HepG2 (cell line): ENCODE results near the gene UCHL3. TPM values are rescaled to one million over a fixed set of nuclear protein-coding genes. Genes with fewer than 3 reads are reported as not detected.

ENCODE experiments used
- CREB1 ChIP-seq, 2 experiments: fragments of 450-650 bp in 1 of 2; IDR thresholded peaks; 2 replicates each; pipeline ENCODE4 v1.6.1; 2016 to 2017; ENCODE audit warnings: control low read depth in 1 of 2, mild to moderate bottlenecking in 1 of 2, missing compliant biosample characterization in 1 of 2, missing genetic modification characterization in 1 of 2
- FLYWCH1 ChIP-seq: sonication (generic); formaldehyde crosslinking; IDR thresholded peaks from 2 replicates; pipeline ENCODE4 v1.8.1; 2023; ENCODE audit warnings: mild to moderate bottlenecking, missing genetic modification reagents
- HDAC2 ChIP-seq: sonication (generic); formaldehyde crosslinking; IDR thresholded peaks from 2 replicates; pipeline ENCODE4 v1.4.0; 2020; ENCODE audit warnings: missing genetic modification reagents
- HNF4A ChIP-seq: sonication (generic); formaldehyde crosslinking; IDR thresholded peaks from 2 replicates; pipeline ENCODE4 v1.4.0; 2020; ENCODE audit warnings: missing genetic modification reagents
- HOXA7 ChIP-seq: sonication (generic); formaldehyde crosslinking; IDR thresholded peaks from 2 replicates; pipeline ENCODE4 v1.8.1; 2022; ENCODE audit warnings: mild to moderate bottlenecking, missing genetic modification reagents, moderate library complexity
- MAFK ChIP-seq, 2 experiments: IDR thresholded peaks in 1 of 2; conservative IDR thresholded peaks in 1 of 2; 2 replicates each; pipeline ENCODE4 v1.6.1; 2011; ENCODE audit warnings: improper control_type of control experiment in 2 of 2, low read length in 2 of 2
- NFATC3 ChIP-seq: sonication (generic); formaldehyde crosslinking; IDR thresholded peaks from 2 replicates; pipeline ENCODE4 v1.5.1; 2020; ENCODE audit warnings: mild to moderate bottlenecking, missing genetic modification reagents
- NRL ChIP-seq: sonication (generic); formaldehyde crosslinking; IDR thresholded peaks from 2 replicates; pipeline ENCODE4 v1.5.0; 2020; ENCODE audit warnings: missing genetic modification reagents, mild to moderate bottlenecking, moderate library complexity, borderline replicate concordance
- SNAI1 ChIP-seq: sonication (generic); formaldehyde crosslinking; IDR thresholded peaks from 2 replicates; pipeline ENCODE4 v1.5.0; 2020; ENCODE audit warnings: mild to moderate bottlenecking, missing genetic modification reagents, borderline replicate concordance
- ZFP37 ChIP-seq: sonication (generic); formaldehyde crosslinking; IDR thresholded peaks from 2 replicates; pipeline ENCODE4 v1.4.0; 2020; ENCODE audit warnings: missing genetic modification reagents, borderline replicate concordance
- ZKSCAN5 ChIP-seq: sonication (generic); formaldehyde crosslinking; IDR thresholded peaks from 2 replicates; pipeline ENCODE4 v1.5.1; 2020; ENCODE audit warnings: mild to moderate bottlenecking, missing genetic modification reagents
- ZNF331 ChIP-seq: sonication (generic); formaldehyde crosslinking; IDR thresholded peaks from 2 replicates; pipeline ENCODE4 v1.4.0; 2020; ENCODE audit warnings: missing genetic modification reagents
- ZNF891 ChIP-seq: sonication (generic); formaldehyde crosslinking; IDR thresholded peaks from 2 replicates; pipeline ENCODE4 v1.5.0; 2020; ENCODE audit warnings: mild to moderate bottlenecking, missing genetic modification reagents
- ZSCAN21 ChIP-seq: sonication (generic); formaldehyde crosslinking; IDR thresholded peaks from 2 replicates; pipeline ENCODE4 v1.8.0; 2022; ENCODE audit warnings: mild to moderate bottlenecking, missing genetic modification reagents, moderate library complexity, borderline replicate concordance
- polyA plus RNA-seq, 8 experiments: library from polyadenylated mRNA; depleted of rRNA in 3 of 8; stranded (reverse) in 7 of 8; unstranded in 1 of 8; fragments of >200 nt; fragmentation: Illumina TruSeq in 4 of 8; extraction: Trizol in 4 of 8; gene quantifications; 2 replicates each; pipeline versions ENCODE4 v1.2.1 to v1.2.3, GENCODE V29; 2011 to 2016; ENCODE audit warnings: low read depth in 4 of 8, missing spikeins in 1 of 8, mixed read lengths in 1 of 8; ENCODE audit not compliant: insufficient read depth in 1 of 8
- total RNA-seq, 5 experiments: library from RNA; depleted of rRNA; stranded (reverse); fragments of >200 nt; fragmentation: Illumina TruSeq; extraction: Trizol; gene quantifications; 2 replicates each; pipeline ENCODE4 v1.2.3, GENCODE V29; 2016; ENCODE audit warnings: low read depth in 1 of 5
- TF ChIP-seq, protein P1 (sequence below): sonication (generic); formaldehyde crosslinking; IDR thresholded peaks from one replicate; pipeline ENCODE4 v1.5.1; 2020; ENCODE audit warnings: mild to moderate bottlenecking, missing genetic modification reagents; ENCODE audit errors: not compliant biosample characterization
- TF ChIP-seq, protein P2 (sequence below): IDR thresholded peaks from 2 replicates; pipeline ENCODE4 v1.6.1; 2012; ENCODE audit warnings: inconsistent platforms
- TF ChIP-seq, protein P3 (sequence below): sonication (generic); formaldehyde crosslinking; IDR thresholded peaks from 2 replicates; pipeline ENCODE4 v1.4.0; 2020; ENCODE audit warnings: missing genetic modification reagents, borderline replicate concordance
- TF ChIP-seq, protein P4 (sequence below): sonication (generic); formaldehyde crosslinking; IDR thresholded peaks from 2 replicates; pipeline ENCODE4 v1.4.0; 2020; ENCODE audit warnings: missing genetic modification reagents

Gene UCHL3
- total and polyA plus RNA-seq, 2 of the 13 experiments (the other 11 are each of a cell fraction or from before 2014, with no cell fraction given): 36.2 to 93.3 TPM

DNA sequence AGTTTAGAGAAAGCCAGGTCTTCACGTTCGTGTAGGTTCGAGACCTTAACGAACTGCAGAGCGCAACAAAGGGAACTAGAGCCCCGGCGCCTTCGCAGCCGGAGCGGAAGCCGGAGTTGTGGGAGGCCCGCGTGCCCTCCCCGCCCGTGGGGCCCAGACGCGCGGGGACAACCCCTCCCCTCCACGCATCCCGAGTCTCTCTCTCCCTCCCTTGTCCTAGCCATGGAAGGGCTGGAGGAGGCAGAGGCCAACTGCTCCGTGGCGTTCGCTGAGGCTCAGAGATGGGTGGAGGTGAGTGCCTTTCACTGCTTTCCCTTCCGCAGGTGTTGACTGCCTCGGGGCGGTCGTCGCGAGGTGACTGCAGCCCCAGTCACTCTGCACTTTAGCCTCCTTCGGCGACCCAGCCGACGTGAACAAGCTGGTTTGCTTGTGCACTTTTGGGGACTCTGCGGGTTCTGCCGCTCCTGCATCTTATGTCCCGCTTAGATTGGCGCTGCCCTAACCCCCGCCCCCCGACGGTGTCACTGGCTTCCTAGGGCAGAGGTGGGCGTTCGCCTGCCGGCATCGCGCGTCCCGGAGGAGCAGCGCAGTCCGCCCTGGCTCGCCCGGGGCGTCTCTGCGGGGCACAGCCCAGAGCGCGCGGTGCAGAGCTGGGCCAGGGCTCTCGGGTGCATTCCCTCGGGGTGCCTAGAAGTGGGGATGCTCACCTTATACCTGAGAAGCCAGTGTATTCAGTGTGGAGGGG lies 87.0 kb downstream of the UCHL3 start (continued):
- TF ChIP-seq, protein P1, sequence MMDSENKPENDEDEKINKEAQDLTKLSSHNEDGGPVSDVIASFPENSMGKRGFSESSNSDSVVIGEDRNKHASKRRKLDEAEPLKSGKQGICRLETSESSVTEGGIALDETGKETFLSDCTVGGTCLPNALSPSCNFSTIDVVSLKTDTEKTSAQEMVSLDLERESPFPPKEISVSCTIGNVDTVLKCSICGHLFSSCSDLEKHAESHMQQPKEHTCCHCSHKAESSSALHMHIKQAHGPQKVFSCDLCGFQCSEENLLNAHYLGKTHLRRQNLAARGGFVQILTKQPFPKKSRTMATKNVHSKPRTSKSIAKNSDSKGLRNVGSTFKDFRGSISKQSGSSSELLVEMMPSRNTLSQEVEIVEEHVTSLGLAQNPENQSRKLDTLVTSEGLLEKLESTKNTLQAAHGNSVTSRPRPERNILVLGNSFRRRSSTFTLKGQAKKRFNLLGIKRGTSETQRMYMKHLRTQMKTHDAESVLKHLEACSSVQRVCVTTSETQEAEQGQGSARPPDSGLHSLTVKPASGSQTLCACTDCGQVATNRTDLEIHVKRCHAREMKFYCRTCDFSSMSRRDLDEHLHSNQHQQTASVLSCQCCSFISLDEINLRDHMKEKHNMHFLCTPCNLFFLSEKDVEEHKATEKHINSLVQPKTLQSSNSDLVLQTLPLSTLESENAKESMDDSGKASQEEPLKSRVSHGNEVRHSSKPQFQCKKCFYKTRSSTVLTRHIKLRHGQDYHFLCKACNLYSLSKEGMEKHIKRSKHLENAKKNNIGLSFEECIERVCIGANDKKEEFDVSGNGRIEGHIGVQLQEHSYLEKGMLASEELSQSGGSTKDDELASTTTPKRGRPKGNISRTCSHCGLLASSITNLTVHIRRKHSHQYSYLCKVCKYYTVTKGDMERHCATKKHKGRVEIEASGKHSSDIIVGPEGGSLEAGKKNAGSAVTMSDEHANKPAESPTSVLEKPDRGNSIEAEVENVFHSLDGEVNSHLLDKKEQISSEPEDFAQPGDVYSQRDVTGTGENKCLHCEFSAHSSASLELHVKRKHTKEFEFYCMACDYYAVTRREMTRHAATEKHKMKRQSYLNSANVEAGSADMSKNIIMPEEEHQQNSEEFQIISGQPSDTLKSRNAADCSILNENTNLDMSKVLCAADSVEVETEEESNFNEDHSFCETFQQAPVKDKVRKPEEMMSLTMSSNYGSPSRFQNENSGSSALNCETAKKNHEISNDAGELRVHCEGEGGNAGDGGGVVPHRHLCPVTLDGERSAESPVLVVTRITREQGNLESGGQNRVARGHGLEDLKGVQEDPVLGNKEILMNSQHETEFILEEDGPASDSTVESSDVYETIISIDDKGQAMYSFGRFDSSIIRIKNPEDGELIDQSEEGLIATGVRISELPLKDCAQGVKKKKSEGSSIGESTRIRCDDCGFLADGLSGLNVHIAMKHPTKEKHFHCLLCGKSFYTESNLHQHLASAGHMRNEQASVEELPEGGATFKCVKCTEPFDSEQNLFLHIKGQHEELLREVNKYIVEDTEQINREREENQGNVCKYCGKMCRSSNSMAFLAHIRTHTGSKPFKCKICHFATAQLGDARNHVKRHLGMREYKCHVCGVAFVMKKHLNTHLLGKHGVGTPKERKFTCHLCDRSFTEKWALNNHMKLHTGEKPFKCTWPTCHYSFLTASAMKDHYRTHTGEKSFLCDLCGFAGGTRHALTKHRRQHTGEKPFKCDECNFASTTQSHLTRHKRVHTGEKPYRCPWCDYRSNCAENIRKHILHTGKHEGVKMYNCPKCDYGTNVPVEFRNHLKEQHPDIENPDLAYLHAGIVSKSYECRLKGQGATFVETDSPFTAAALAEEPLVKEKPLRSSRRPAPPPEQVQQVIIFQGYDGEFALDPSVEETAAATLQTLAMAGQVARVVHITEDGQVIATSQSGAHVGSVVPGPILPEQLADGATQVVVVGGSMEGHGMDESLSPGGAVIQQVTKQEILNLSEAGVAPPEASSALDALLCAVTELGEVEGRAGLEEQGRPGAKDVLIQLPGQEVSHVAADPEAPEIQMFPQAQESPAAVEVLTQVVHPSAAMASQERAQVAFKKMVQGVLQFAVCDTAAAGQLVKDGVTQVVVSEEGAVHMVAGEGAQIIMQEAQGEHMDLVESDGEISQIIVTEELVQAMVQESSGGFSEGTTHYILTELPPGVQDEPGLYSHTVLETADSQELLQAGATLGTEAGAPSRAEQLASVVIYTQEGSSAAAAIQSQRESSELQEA: no peak
- TF ChIP-seq, protein P2, sequence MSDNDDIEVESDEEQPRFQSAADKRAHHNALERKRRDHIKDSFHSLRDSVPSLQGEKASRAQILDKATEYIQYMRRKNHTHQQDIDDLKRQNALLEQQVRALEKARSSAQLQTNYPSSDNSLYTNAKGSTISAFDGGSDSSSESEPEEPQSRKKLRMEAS: peak; percentile 69
- TF ChIP-seq NFATC3 (CRISPR knock-in tag) (no peak), FLYWCH1 (CRISPR knock-in tag) (no peak), ZNF331 (CRISPR knock-in tag) (no peak), ZFP37 (CRISPR knock-in tag) (no peak), CREB1 (IDR thresholded peaks at IDR 0.05) (no peak), CREB1 (CRISPR knock-in tag; IDR thresholded peaks at IDR 0.05) (no peak), SNAI1 (CRISPR knock-in tag) (peak; percentile 88; the same call in 1 of the 2 replicates), ZKSCAN5 (0 out of 2 replicates have a peak, but pooled peaks have one; percentile 71), HDAC2 (no peak), ZSCAN21 (no peak), NRL (peak; percentile 86; the same call in 1 of the 2 replicates), HOXA7 (CRISPR knock-in tag) (no peak), ZNF891 (CRISPR knock-in tag) (peak; percentile 9; the same call in 1 of the 2 replicates), MAFK (conservative IDR thresholded peaks at IDR 0.05 in 1 of 2, IDR thresholded peaks at IDR 0.05 in 1 of 2; ENCODE audit: low read length in 2 of 2) (no peak), HNF4A (CRISPR knock-in tag) (no peak)
- TF ChIP-seq, protein P3, sequence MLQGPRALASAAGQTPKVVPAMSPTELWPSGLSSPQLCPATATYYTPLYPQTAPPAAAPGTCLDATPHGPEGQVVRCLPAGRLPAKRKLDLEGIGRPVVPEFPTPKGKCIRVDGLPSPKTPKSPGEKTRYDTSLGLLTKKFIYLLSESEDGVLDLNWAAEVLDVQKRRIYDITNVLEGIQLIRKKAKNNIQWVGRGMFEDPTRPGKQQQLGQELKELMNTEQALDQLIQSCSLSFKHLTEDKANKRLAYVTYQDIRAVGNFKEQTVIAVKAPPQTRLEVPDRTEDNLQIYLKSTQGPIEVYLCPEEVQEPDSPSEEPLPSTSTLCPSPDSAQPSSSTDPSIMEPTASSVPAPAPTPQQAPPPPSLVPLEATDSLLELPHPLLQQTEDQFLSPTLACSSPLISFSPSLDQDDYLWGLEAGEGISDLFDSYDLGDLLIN: no peak
- TF ChIP-seq, protein P4, sequence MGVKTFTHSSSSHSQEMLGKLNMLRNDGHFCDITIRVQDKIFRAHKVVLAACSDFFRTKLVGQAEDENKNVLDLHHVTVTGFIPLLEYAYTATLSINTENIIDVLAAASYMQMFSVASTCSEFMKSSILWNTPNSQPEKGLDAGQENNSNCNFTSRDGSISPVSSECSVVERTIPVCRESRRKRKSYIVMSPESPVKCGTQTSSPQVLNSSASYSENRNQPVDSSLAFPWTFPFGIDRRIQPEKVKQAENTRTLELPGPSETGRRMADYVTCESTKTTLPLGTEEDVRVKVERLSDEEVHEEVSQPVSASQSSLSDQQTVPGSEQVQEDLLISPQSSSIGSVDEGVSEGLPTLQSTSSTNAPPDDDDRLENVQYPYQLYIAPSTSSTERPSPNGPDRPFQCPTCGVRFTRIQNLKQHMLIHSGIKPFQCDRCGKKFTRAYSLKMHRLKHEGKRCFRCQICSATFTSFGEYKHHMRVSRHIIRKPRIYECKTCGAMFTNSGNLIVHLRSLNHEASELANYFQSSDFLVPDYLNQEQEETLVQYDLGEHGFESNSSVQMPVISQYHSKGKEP: no peak
